Measurements from ENCODE around the gene RBFOX2. TPM values are rescaled to one million over a fixed set of nuclear protein-coding genes. Genes with fewer than 3 reads are reported as not detected.

RBFOX2 gene
- total RNA-seq, 1 donor from 2014 or later, result 64.1 TPM

DNA sequence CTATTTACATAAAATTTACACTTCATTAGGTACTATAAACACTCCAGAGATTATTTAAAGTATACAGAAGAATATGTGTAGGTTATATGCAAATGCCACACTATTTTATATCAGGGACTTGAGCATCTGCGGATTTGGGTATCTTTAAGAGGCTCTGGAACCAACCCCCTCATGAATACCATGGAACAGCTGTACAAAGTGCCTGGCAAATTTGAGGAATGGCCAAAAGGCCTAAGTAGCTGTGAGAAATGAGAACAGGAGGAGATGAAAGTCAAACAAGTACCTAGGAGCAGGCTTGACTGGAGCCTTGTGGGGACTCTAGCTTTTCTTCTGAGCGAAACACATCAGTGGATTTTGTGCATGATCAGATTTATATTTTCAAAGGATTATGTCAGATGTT, 149.3 kb downstream of the RBFOX2 start:
- peaks cover 17% of the 10 kb centered on the region for H3K4me1 ChIP-seq
- no peak for DNase-seq
- intact Hi-C loops (cut with DNase I), result no loop called here
- H3K4me3 ChIP-seq, result no peak overlapping the region
- H3K36me3 ChIP-seq, result no peaks in the 10 kb centered on the region
- TF ChIP-seq, protein P1, sequence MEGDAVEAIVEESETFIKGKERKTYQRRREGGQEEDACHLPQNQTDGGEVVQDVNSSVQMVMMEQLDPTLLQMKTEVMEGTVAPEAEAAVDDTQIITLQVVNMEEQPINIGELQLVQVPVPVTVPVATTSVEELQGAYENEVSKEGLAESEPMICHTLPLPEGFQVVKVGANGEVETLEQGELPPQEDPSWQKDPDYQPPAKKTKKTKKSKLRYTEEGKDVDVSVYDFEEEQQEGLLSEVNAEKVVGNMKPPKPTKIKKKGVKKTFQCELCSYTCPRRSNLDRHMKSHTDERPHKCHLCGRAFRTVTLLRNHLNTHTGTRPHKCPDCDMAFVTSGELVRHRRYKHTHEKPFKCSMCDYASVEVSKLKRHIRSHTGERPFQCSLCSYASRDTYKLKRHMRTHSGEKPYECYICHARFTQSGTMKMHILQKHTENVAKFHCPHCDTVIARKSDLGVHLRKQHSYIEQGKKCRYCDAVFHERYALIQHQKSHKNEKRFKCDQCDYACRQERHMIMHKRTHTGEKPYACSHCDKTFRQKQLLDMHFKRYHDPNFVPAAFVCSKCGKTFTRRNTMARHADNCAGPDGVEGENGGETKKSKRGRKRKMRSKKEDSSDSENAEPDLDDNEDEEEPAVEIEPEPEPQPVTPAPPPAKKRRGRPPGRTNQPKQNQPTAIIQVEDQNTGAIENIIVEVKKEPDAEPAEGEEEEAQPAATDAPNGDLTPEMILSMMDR (IDR thresholded peaks at IDR 0.05), result no peak
- H3K9me3 ChIP-seq, result no peaks in the 10 kb centered on the region
- ATAC-seq, result no peak
- no peak overlapping the region for H3K27ac ChIP-seq
- no peaks in the 10 kb centered on the region for H3K27me3 ChIP-seq

DNA sequence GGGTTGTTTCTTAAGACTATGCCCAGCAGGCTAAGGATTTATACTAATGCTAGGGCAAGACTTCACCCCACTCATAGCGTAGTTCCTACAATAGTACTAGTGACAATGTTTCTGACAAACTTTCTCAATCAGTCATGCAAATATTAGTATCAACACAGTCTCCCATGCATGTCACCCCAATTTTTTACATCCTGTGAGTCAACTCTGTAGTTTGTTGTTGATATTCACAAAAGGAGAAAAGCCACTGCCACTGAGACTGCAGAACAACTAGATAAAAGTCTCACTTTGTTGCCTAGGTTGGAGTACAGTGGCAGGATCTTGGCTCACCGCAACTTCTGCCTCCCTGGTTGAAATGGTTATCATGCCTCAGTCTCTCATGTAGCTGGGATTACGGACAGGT, 155.2 kb downstream of the RBFOX2 start:
- Histone ChIP-seq H3K4me1 (no peaks in the 10 kb centered on the region), H3K9me3 (no peaks in the 10 kb centered on the region), H3K36me3 (no peaks in the 10 kb centered on the region), H3K27ac (no peak overlapping the region), H3K27me3 (no peaks in the 10 kb centered on the region), H3K4me3 (no peak overlapping the region)
- TF ChIP-seq, protein P1 (IDR thresholded peaks at IDR 0.05), result no peak
- DNase-seq (no peak), ATAC-seq (no peak)
- intact Hi-C loops (cut with DNase I), result no loop called here

DNA sequence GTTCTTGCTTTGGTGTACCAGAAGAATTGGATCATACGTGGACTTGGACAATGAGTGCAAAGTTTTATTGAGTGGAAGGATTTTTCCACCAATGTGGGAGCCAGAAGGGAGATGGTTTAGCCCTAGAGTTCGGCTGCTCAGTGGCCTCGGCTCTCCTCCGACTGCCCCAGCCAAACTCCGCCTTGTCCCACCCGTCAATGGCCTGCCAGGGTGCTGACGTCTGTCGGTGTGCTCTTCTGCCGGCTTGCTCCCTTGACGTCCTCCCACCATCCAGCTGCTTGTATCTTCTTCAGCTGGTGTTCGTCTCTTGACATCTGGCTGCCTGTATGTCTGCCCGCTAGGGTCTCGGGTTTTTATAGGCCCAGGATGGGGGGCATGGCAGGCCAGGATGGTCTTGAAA, 156.2 kb downstream of the RBFOX2 start:
- DNase-seq (no peak), ATAC-seq (no peak)
- TF ChIP-seq, protein P1 (IDR thresholded peaks at IDR 0.05), result no peak
- intact Hi-C loops (cut with DNase I), result no loop called here
- Histone ChIP-seq H3K9me3 (no peaks in the 10 kb centered on the region), H3K36me3 (no peaks in the 10 kb centered on the region), H3K27me3 (no peaks in the 10 kb centered on the region), H3K27ac (no peak overlapping the region), H3K4me3 (no peak overlapping the region), H3K4me1 (no peaks in the 10 kb centered on the region)

DNA sequence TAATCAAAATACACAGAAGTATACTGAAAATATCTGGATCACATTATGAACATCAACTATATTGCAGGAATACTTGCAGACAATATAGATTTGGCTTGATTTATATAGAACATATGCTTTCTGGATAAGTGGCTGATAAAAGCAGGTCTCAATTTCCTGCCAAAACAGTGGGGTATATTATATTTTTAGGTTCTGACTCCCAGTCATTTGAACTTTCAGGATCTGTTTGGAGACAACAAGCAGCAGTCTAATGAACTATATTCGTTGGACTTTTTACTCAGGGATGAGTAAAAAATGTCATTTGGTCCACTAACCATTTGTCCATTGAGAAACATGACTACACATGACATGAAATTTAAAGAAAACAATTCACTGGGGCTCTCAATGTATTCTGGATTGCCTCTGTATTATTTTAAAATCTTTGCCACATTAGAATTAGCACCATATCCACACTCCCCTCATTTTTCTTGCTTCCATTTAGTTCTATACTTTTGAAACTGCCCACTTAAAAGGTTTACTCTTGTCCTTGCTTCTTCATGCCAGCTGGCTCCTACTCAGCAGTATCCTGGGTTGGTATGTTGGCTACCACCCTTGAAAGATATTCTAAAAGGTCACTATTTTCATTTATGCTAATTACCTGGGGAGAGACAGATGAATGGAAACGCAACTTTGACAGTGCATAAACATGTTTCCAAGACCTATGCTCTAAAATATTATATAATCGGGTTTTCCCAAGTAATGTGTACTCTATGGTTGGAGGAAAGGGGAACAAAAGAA, 157.9 kb downstream of the RBFOX2 start:
- no peak for ATAC-seq
- H3K27me3 ChIP-seq, result no peaks in the 10 kb centered on the region
- H3K4me3 ChIP-seq, result no peak overlapping the region
- no peaks in the 10 kb centered on the region for H3K36me3 ChIP-seq
- H3K4me1 ChIP-seq, result peaks cover 6% of the 10 kb centered on the region
- TF ChIP-seq, protein P1 (IDR thresholded peaks at IDR 0.05), result no peak
- no peak for DNase-seq
- intact Hi-C loops (cut with DNase I), result no loop called here
- H3K9me3 ChIP-seq, result no peaks in the 10 kb centered on the region
- H3K27ac ChIP-seq, result no peak overlapping the region

DNA sequence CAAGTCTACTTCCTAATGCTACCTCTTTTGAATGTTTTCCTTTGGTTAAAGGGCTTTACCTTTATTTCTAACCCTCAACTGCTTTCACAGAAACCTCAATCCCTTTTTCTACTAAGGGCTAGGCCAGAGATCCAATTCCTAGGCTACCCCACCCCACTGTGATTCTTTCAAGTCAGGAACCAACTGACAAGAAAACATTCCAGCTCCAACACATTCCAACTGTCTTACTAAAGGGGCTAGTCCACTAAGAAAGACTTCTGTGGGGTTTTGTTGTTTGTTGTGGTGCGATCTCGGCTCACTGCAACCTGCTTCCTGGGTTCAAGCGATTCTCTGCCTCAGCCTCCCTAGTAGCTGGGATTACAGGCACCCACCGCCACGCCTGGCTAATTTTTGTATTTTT, 159.7 kb downstream of the RBFOX2 start:
- peaks cover 6% of the 10 kb centered on the region for H3K4me1 ChIP-seq

More for the DNA sequence above, 159.7 kb downstream of the RBFOX2 start:
- no peaks in the 10 kb centered on the region for H3K9me3 ChIP-seq
- TF ChIP-seq, protein P1 (IDR thresholded peaks at IDR 0.05), result no peak
- no peaks in the 10 kb centered on the region for H3K27me3 ChIP-seq
- ATAC-seq (no peak), DNase-seq (no peak)
- no peaks in the 10 kb centered on the region for H3K36me3 ChIP-seq
- intact Hi-C loops (cut with DNase I), result no loop called here
- no peak overlapping the region for H3K4me3 ChIP-seq
- no peak overlapping the region for H3K27ac ChIP-seq

Measured in upper lobe of right lung (tissue), 1 donor.